LNCaP clone FGC (cell line): ENCODE results near the gene SIRT6.
A peak's percentile ranks its signal among the peaks of the same experiment; 100 is the strongest.
"Not testable (repeated sequence)": the region's sequence is repeated elsewhere in the genome, so short reads cannot be mapped to it uniquely, and the experiment has no call there.

Experiments used
- DNase-seq: peaks from one replicate; pipeline ENCODE4 v3.0.0-alpha.2; 2011; ENCODE audit warnings: low read depth
- H3K4me3 ChIP-seq: 2 replicates; pipeline ENCODE4 v1.5.1; 2011; ENCODE audit warnings: mild to moderate bottlenecking, low read depth, low read length, control low read depth
- TF ChIP-seq, protein P1 (sequence below): IDR thresholded peaks from 2 replicates; pipeline ENCODE4 v1.5.1; 2012; ENCODE audit warnings: mild to moderate bottlenecking; ENCODE audit not compliant: control insufficient read depth, insufficient read depth; ENCODE audit errors: extremely low read depth

Gene SIRT6

DNA sequence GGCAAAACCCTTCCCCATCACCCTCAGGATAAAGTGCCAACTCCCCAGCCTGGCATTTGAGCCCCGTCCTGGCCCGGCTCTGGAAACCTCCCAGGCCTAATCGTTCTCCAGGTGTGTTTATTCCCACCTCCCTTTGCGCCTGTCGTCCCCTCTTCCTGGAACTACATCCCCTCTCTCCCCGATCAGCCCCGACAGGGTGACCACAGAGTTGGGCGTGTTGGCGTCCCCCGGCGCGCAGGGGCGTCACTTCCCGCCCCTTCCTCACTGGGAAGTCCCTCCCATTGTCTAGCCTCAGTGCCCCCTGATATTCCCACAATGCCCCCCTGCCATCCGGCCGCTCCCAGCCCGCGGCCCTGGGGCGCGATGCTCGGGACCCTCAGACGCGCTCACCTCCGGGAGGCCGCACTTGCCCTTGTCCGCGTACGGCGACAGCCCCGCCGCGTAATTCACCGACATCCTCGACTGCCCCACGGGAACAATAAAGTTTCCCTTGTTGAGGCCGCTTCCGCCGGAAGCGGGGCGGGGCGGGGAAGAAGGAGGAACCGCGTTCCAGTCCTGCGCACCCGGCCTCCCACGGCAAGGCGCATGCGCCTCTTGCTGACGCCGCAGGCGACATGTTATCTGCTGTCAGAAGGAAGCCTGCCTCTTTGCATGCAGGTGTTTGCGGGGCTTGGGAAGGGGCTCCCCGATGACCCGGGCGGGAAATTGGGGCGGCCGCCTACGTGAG, at the start of gene SIRT6, which contains the start of gene ANKRD24:
SIRT6 (minus strand) TSS at position 480 of the 727 bp plus-strand sequence; CDS start at position 456, 24 bp downstream.
ANKRD24 (plus strand) TSS at position 606 of the 727 bp plus-strand sequence. CDS start 3,737 bp downstream, outside the sequence.
- peak; percentile 86 for DNase-seq
- TF ChIP-seq, protein P1, sequence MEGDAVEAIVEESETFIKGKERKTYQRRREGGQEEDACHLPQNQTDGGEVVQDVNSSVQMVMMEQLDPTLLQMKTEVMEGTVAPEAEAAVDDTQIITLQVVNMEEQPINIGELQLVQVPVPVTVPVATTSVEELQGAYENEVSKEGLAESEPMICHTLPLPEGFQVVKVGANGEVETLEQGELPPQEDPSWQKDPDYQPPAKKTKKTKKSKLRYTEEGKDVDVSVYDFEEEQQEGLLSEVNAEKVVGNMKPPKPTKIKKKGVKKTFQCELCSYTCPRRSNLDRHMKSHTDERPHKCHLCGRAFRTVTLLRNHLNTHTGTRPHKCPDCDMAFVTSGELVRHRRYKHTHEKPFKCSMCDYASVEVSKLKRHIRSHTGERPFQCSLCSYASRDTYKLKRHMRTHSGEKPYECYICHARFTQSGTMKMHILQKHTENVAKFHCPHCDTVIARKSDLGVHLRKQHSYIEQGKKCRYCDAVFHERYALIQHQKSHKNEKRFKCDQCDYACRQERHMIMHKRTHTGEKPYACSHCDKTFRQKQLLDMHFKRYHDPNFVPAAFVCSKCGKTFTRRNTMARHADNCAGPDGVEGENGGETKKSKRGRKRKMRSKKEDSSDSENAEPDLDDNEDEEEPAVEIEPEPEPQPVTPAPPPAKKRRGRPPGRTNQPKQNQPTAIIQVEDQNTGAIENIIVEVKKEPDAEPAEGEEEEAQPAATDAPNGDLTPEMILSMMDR = no peak
- peak within 1 kb of the TSS; percentile 98 for H3K4me3 ChIP-seq

DNA sequence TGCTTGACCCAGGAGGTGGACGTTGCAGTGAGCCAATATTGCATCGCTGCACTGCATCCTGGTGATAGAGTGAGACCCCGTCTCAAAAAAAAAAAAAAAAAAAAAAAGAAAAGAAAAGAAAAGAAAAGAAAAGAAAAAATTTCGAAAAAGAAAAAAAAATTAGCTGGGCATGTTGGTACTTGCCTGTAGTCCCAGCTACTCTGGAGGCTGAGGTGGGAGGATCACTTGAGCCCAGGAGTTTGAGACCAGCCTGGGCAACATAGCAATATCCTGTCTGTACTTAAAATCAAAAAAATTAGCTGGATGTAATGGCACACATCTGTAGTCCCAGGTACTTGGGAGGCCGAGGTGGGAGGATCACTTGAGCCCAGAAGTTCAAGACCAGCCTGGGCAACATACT, 49.8 kb upstream of the SIRT6 start:
- not testable (repeated sequence) for DNase-seq, H3K4me3 ChIP-seq

DNA sequence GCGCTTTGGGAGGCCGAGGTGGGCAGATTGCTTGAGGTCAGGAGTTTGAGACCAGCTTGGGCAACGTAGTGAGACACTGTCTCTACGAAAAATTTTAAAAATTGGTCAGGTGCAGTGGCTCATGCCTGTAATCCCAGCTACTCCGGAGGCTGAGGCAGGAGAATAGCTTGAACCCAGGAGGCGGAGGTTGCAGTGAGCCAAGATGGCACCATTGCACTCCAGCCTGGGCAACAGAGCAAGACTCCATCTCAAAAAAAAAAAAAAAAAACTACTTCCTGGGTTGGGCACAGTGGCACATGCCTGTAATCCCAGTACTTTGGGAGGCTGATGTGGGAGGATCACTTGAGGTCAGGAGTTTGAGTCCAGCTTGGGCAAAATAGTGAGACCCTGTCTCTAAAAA, 49.2 kb upstream of the SIRT6 start:
- not testable (repeated sequence) for DNase-seq, H3K4me3 ChIP-seq

DNA sequence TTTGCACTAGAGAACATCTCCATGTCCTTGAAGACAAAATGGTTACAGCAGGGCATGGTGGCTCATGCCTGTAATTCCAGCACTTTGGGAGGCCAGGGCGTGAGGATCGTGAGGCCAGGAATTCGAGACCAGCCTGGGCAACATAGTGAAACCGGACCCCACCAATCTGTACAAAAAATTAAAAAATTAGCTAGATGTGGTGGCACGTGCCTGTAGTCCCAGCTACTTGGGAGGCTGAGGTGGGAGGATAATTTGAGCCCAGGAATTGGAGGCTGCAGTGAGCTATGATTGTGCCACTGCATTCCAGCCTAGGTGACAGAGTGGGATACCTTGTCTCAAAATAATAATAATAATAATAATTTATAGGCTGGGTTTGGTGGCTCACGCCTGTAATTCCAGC, 47.9 kb upstream of the SIRT6 start:
- DNase-seq, H3K4me3 ChIP-seq: not testable (repeated sequence)

DNA sequence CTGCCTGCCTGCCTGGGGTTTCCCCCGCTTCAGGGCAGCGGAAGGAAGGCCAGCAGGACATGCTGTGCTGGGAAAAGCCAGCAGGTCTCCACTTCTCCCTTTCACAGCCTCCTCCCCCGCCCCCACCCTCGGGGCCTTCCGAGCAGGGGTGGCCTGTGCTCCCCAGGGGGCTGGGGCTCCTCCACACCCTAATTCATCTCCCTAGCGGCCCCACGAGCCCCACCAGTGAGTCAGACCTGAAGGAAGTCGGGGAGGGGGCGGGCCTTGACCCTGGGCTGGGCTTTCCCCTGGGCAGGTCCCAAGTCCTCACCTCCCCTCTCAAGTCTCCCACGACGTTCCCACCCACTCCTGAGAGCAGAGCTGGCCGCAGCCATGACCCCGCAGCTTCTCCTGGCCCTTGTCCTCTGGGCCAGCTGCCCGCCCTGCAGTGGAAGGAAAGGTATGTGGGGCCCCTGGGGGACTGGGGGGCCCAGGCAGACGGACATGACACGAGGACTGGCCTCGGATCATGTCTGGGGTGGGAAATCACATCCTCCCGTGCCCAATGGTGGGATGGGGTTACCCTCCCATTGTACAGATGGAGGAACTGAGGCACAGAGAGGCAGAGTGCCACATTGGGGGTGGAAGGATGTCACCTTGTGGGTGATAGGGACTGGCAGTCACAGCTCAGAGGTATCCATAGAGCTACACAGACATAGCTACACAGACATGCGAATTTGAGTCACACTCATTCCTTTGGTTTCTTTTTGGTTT, 47.0 kb upstream of the SIRT6 start, which contains the start of gene EBI3:
EBI3 (plus strand) TSS at position 345 of the 753 bp plus-strand sequence; CDS start at position 373, 28 bp downstream.
- no peak for DNase-seq
- TF ChIP-seq, protein P1 = no peak
- H3K4me3 ChIP-seq = no peak within 1 kb of the TSS

DNA sequence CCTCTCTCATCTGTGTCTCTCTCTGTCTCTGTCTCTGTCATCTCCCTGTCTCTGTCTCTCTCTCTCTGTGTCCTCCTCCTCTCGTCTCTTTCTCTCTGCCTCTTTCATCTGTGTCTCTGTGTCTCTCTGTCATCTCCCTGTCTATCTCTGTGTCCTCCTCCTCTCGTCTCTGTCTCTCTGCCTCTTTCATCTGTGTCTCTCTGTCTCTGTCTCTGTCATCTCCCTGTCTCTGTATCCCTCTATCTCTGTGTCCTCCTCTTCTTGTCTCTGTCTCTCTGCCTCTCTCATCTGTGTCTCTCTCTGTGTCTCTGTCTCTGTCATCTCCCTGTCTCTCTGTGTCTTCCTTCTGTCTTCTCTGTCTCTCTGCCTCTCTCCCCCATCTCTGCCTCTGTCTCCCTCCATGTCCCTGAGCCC, 46.4 kb upstream of the SIRT6 start:
- H3K4me3 ChIP-seq = no peak overlapping the region
- TF ChIP-seq, protein P1 = no peak
- no peak for DNase-seq

DNA sequence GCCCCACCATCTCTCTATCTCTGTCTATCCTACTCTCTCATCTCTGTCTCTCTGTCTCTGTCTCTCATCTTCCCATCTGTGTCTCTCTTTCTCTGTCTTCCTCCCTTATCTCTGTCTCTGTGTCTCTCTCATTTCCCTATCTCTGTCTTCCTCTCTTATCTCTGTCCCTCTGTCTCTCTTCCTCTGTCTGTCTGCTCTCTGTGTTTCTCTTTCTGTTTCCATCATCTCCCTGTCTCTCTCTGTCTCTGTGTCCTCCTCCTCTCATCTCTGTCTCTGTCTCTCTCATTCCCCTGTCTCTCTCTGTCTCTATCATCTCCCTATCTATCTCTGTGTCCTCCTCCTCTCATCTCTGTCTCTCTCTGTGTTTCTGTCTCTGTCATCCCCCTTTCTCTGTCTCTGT, 45.4 kb upstream of the SIRT6 start:
- H3K4me3 ChIP-seq = no peak overlapping the region
- TF ChIP-seq, protein P1 = no peak

DNA sequence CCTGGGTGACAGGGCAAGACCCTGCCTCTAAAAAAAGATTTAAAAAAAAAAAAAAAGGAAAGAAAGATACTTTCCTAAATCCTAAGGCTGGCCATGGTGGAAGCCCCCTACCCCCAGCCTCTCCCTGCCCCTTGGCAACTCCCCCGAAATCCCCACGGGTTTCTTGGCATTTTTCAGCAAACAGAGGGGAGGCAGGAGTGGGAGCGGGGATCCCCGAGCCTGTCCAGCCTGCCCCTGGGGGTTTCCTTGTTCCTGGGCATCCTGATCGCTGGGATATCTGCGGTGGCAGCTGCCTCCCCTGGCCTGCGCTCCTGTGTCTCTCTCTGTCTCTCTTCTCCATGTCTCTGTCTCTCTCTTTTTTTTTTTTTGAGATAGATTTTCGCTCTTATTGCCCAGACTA, 43.5 kb upstream of the SIRT6 start:
- DNase-seq = no peak
- TF ChIP-seq, protein P1 = no peak
- H3K4me3 ChIP-seq = no peak overlapping the region

More for the DNA sequence above, 45.4 kb upstream of the SIRT6 start:
- no peak for DNase-seq
